ENCODE results near the gene TNFSF10. TPM values are rescaled to one million over a fixed set of nuclear protein-coding genes. Genes with fewer than 3 reads are reported as not detected.

The TNFSF10 gene
- total and polyA plus RNA-seq, 2 of the 8 experiments (the other 6 are each of a cell fraction or from before 2014, with no cell fraction given), result 0.06 TPM; not detected in 1

GRCh38 chr3:172519740-172520139 is 3.5 kb downstream of the TNFSF10 start (continued):
- TF ChIP-seq KDM5A (IDR thresholded peaks at IDR 0.05; ENCODE audit: low read length), result no peak

All from H1 (cell line).